Natural killer cell treated with Interleukin-12 subunit alpha and Interleukin-12 subunit beta and Interleukin-15 and Interleukin-18, amount 100 ng/mL, for 72 hours (primary cell): ENCODE measurements around the gene PLXDC2. TPM values are rescaled to one million over a fixed set of nuclear protein-coding genes. Genes with fewer than 3 reads are reported as not detected.
A peak's percentile ranks its signal among the peaks of the same experiment; 100 is the strongest.

Experiments used
- ATAC-seq, 2 donors: fragments of 150-1000 bp; cut with Tn5 transposase in 1 of 2; sonication (Bioruptor Pico), chemical (Tn5 transposase) in 1 of 2; 2 replicates each; pipeline ENCODE4 v1.10.0; 2021
- DNase-seq: peaks from one replicate; pipeline ENCODE4 v3.0.0; 2022; ENCODE audit warnings: low spot score
- H3K27ac Mint-ChIP-seq, 2 donors: 1 replicate in 1 of 2; 2 replicates in 1 of 2; pipeline ENCODE4 v1.8.0; 2022; ENCODE audit warnings: mixed read lengths in 2 of 2, mild to moderate bottlenecking in 1 of 2, moderate library complexity in 1 of 2
- H3K27me3 Mint-ChIP-seq, 2 donors: 1 replicate in 1 of 2; 2 replicates in 1 of 2; pipeline ENCODE4 v1.8.0; 2022; ENCODE audit warnings: mixed read lengths in 2 of 2
- H3K36me3 Mint-ChIP-seq: one replicate; pipeline ENCODE4 v1.8.0; 2022; ENCODE audit warnings: mixed read lengths
- H3K4me1 Mint-ChIP-seq, 2 donors: 1 replicate in 1 of 2; 2 replicates in 1 of 2; pipeline ENCODE4 v1.8.0; 2022; ENCODE audit warnings: low read depth in 2 of 2, mixed read lengths in 2 of 2, mild to moderate bottlenecking in 1 of 2
- H3K4me3 Mint-ChIP-seq: one replicate; pipeline ENCODE4 v1.8.0; 2022; ENCODE audit warnings: mixed read lengths
- H3K9me3 Mint-ChIP-seq: 2 replicates; pipeline ENCODE4 v1.8.0; 2022; ENCODE audit warnings: mixed read lengths
- total RNA-seq, 2 donors: library from RNA; stranded (reverse); gene quantifications; one replicate each; pipeline ENCODE4 v1.2.3, GENCODE V29; 2022

PLXDC2 gene
- total RNA-seq, 2 donors from 2014 or later: 3.5 to 14.0 TPM

DNA sequence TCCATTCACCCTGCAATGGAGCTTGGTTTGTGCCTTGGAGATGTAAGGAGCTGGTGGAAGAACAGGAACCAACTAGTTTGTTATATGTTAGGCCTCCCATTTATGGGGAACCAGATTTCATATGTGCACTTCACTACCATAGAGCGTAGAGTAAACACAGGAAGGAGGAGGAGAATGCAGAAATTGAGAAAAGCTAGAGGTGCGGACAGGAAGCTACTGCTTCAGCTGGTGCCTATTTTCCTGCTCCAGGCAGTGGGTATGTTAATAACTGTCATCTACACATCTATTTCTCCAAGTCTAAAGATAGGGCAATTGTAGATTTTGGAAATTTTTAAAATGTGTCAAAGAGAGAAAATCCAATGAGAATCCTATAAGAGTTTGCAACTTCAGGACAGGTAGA lies 482.2 kb downstream of the PLXDC2 start:
- Mint-ChIP-seq H3K36me3 (peaks cover 19% of the 10 kb centered on the region), H3K4me3 (no peak overlapping the region)

DNA sequence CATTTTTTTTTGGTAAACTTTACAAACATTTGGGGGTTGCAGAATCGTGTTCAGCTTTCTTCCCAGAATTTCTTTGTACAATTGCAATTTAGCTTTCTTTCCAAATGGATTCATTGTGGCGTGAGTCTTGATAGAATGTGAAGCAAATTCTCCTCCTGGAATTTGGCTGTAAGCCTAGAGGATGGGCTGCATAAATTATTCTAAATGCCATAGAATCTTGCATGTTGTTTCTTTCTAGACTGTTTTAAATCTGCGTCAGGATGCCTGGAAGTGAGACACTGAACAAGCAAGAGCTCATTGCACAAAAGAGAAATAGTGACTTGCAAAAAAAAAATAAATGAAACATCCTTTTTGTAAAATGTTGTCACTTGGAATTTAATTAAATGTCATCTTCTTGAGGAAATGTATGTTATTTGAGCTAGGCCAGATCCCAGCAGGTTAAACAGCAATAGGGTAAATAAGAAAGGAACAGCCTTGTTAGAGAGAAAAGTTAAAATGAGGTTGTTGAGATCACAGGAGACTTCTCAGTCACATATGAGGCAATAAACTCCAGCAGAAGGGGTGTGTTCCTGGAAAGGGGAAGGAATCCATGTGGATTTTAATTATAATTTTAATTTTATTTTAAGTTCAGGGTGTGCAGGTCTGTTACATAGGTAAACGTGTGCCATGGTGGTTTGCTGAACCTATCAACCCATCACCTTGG lies 483.0 kb downstream of the PLXDC2 start:
- no peak overlapping the region for H3K27ac Mint-ChIP-seq
- peaks cover 19% of the 10 kb centered on the region for H3K36me3 Mint-ChIP-seq
- ATAC-seq (no peak), DNase-seq (no peak)
- H3K27me3 Mint-ChIP-seq: no peaks in the 10 kb centered on the region
- no peak overlapping the region for H3K4me3 Mint-ChIP-seq
- H3K9me3 Mint-ChIP-seq: peaks cover 9% of the 10 kb centered on the region
- H3K4me1 Mint-ChIP-seq: peaks cover 0 to 3% of the 10 kb centered on the region in 2 donors

More for the DNA sequence above, 482.2 kb downstream of the PLXDC2 start:
- no peak overlapping the region for H3K27ac Mint-ChIP-seq
- H3K27me3 Mint-ChIP-seq: no peaks in the 10 kb centered on the region
- no peak for DNase-seq
- peaks cover 9% of the 10 kb centered on the region for H3K9me3 Mint-ChIP-seq
- H3K4me1 Mint-ChIP-seq: peaks cover 0 to 3% of the 10 kb centered on the region in 2 donors
- ATAC-seq: no peak

GRCh38 chr10:20300735-20301134 lies 484.5 kb downstream of the PLXDC2 start:
- H3K9me3 Mint-ChIP-seq: peaks cover 3% of the 10 kb centered on the region
- peaks cover 0 to 3% of the 10 kb centered on the region in 2 donors for H3K4me1 Mint-ChIP-seq
- DNase-seq (no peak), ATAC-seq (no peak)
- no peaks in the 10 kb centered on the region for H3K27me3 Mint-ChIP-seq
- H3K36me3 Mint-ChIP-seq: peaks cover 10% of the 10 kb centered on the region
- no peak overlapping the region for H3K4me3 Mint-ChIP-seq
- no peak overlapping the region for H3K27ac Mint-ChIP-seq

DNA sequence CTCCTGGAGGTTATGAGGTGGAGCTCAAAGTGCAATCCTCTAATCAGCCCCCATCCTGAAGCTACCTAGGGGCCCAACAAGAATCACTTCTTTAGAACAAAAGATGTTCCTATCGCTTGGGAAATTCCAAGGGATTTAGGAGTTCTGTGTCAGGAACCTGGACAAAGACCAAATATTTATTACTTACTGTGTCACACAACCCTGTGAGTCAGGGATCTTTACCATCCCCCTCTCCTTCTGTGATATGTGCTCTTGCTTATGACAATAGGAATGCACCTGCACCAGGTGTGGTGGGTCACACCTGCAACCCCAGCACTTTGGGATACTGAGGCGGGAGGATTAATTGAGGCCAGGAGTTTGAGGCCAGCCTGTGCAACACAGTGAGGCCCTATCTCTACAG lies 485.8 kb downstream of the PLXDC2 start:
- no peak for DNase-seq
- peaks cover 4% of the 10 kb centered on the region for H3K36me3 Mint-ChIP-seq
- H3K27ac Mint-ChIP-seq: no peak overlapping the region
- no peak for ATAC-seq
- H3K4me3 Mint-ChIP-seq: no peak overlapping the region
- no peaks in the 10 kb centered on the region for H3K27me3 Mint-ChIP-seq
- H3K4me1 Mint-ChIP-seq: peaks cover 0 to 3% of the 10 kb centered on the region in 2 donors
- H3K9me3 Mint-ChIP-seq: no peaks in the 10 kb centered on the region

DNA sequence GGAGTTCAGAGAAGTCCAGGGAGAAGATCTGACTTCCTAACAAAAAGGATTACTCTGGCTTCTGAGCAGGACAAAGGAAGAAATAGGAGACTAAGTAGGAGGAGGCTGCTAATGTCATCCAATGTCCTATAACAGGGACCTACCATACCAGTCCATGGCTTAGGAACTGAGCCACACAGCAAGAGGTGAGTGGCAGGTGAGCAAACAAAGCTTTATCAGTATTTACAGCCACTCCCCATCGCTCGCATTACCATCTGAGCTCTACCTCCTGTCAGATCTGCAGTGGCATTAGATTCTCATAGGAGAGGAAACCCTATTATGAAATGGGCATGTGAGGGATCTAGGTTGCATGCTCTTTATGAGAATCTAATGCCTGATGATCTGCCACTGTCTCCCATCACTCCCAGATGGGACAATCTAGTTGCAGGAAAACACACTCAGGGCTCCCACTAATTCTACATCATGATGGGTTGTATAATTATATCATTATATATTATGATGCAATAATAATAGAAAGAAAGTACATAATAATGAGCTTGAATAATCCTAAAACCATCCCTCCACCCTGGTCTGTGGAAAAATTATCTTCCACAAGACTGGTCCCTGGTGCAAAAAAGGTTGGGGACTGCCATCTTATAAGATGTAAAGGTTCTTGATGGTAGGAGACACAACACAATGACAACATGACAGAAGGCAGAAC lies 487.4 kb downstream of the PLXDC2 start:
- Mint-ChIP-seq H3K9me3 (no peaks in the 10 kb centered on the region), H3K27ac (no peak overlapping the region), H3K4me3 (no peak overlapping the region), H3K36me3 (peaks cover 4% of the 10 kb centered on the region), H3K27me3 (no peaks in the 10 kb centered on the region), H3K4me1 (no peaks in the 10 kb centered on the region)
- DNase-seq (no peak), ATAC-seq (no peak)

GRCh38 chr10:20313665-20314064 lies 497.4 kb downstream of the PLXDC2 start:
- H3K4me3 Mint-ChIP-seq: no peak overlapping the region
- ATAC-seq (no peak), DNase-seq (no peak)
- H3K27ac Mint-ChIP-seq: no peak overlapping the region
- no peaks in the 10 kb centered on the region for H3K27me3 Mint-ChIP-seq
- peaks cover 13% of the 10 kb centered on the region for H3K36me3 Mint-ChIP-seq
- peaks cover 3% of the 10 kb centered on the region for H3K9me3 Mint-ChIP-seq
- peaks cover 0 to 5% of the 10 kb centered on the region in 2 donors for H3K4me1 Mint-ChIP-seq

DNA sequence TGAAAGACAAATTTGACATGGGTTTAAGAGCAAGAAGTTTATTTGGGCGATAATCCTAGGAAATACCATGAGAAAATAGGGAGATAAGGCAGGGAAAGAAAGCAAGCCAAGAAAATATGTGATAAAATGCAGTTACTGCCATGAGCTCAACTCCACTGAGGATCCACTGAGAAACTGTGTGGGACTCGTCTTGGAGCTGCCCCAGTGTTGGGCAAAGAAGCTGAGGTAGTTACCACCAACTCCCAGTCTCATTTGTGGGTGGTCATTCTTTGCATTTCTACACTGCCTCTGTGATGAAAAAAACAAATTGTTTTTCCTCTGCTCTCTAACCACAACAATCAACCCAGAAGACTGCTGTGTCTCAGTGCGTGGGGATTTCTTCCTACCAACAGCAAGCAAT lies 498.2 kb downstream of the PLXDC2 start:
- ATAC-seq: no peak
- Mint-ChIP-seq H3K27me3 (no peaks in the 10 kb centered on the region), H3K4me3 (no peak overlapping the region), H3K9me3 (peaks cover 3% of the 10 kb centered on the region), H3K36me3 (peaks cover 11% of the 10 kb centered on the region), H3K27ac (no peak overlapping the region), H3K4me1 (peaks cover 0 to 5% of the 10 kb centered on the region in 2 donors)
- DNase-seq: no peak

- no peak overlapping the region for H3K4me3 Mint-ChIP-seq
- H3K27ac Mint-ChIP-seq: no peak overlapping the region
- no peaks in the 10 kb centered on the region for H3K27me3 Mint-ChIP-seq
- H3K9me3 Mint-ChIP-seq: no peaks in the 10 kb centered on the region
- H3K4me1 Mint-ChIP-seq: peaks cover 0 to 10% of the 10 kb centered on the region in 2 donors
- H3K36me3 Mint-ChIP-seq: no peaks in the 10 kb centered on the region
- DNase-seq: no peak
- ATAC-seq: no peak
Measured at GRCh38 chr10:20327954-20328353, 511.7 kb downstream of the PLXDC2 start.

DNA sequence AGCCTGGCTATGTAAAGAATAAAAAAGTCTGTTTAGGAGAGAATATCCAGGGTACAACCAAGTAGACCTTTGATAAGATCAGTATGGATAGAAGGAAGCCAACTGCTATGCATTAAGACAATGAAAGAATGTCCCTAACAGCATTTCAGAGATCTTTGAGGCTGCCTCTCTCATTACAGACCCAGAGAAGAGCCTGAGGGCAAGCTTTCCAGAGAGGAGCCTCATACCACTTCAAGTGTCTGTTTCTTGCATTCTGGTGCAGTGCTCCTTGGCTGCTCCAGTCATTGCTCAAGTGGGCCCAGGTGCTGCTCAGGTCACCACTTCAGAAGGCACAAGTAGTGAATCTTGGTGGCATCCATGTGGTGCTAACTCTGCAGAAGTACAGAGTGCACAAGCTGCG lies 514.0 kb downstream of the PLXDC2 start:
- Mint-ChIP-seq H3K27me3 (no peaks in the 10 kb centered on the region), H3K9me3 (peaks cover 3% of the 10 kb centered on the region), H3K27ac (no peak overlapping the region), H3K4me1 (peaks cover 0 to 16% of the 10 kb centered on the region in 2 donors), H3K4me3 (no peak overlapping the region), H3K36me3 (no peaks in the 10 kb centered on the region)
- DNase-seq: no peak
- ATAC-seq: peak in 1 of 2 donors; percentile 20

- DNase-seq (no peak), ATAC-seq (peak in 1 of 2 donors; percentile 73)
- no peaks in the 10 kb centered on the region for H3K27me3 Mint-ChIP-seq
- H3K36me3 Mint-ChIP-seq: peaks cover 15% of the 10 kb centered on the region
- peaks cover 7% of the 10 kb centered on the region for H3K9me3 Mint-ChIP-seq
- no peak overlapping the region for H3K27ac Mint-ChIP-seq
- H3K4me3 Mint-ChIP-seq: no peak overlapping the region
- H3K4me1 Mint-ChIP-seq: peaks cover 0 to 10% of the 10 kb centered on the region in 2 donors
Measured at GRCh38 chr10:20334559-20334958, 518.3 kb downstream of the PLXDC2 start.
